ENCODE data around the gene TCN2. TPM values are rescaled to one million over a fixed set of nuclear protein-coding genes. Genes with fewer than 3 reads are reported as not detected.

The TCN2 gene
- 7.7 and 11.3 TPM in 2 replicates for total RNA-seq

GRCh38 chr22:30606455-30607299, at the start of gene TCN2:
TCN2 (plus strand) TSS chr22:30607174; CDS start chr22:30607332, 158 bp downstream.

GRCh38 chr22:30574095-30574981, 32.6 kb upstream of the TCN2 start, which contains the start of gene GAL3ST1:
GAL3ST1 (minus strand) TSS chr22:30574665; CDS start chr22:30557392, 17,273 bp downstream.

GRCh38 chr22:30591588-30592359, 15.2 kb upstream of the TCN2 start, which contains the start of gene PES1:
PES1 (minus strand) TSS chr22:30591910; CDS start chr22:30591833, 77 bp downstream.

GRCh38 chr22:30635273-30636225, 28.6 kb downstream of the TCN2 start, which contains the start of gene SLC35E4:
SLC35E4 (plus strand) TSS chr22:30635781; CDS start chr22:30636451, 670 bp downstream.

GRCh38 chr22:30667494-30668385, 60.8 kb downstream of the TCN2 start, which contains the start of gene DUSP18:
DUSP18 (minus strand) TSS chr22:30667875; CDS start chr22:30664003, 3,872 bp downstream.

Other genes starting within 250 kb of the TCN2 start
- gene RNF215, start 219.8 kb upstream of the TCN2 start, total RNA-seq: 12.9 and 14.5 TPM in 2 replicates
- 17.4 and 25.0 TPM in 2 replicates for gene SEC14L2, start 210.2 kb upstream of the TCN2 start, total RNA-seq
- gene MTFP1, start 181.4 kb upstream of the TCN2 start, total RNA-seq: 6.6 and 10.9 TPM in 2 replicates
- not detected in 2 replicates for gene SEC14L3, start 135.2 kb upstream of the TCN2 start, total RNA-seq
- gene SEC14L4, start 101.5 kb upstream of the TCN2 start, total RNA-seq: 0.78 and 1.1 TPM in 2 replicates
- under 0.01 TPM in 1 of 2 replicates, not detected in the other for gene SEC14L6, start 60.4 kb upstream of the TCN2 start, total RNA-seq
- gene GAL3ST1, start 32.5 kb upstream of the TCN2 start, total RNA-seq: not detected in 2 replicates
- 113 and 115 TPM in 2 replicates for gene PES1, start 15.3 kb upstream of the TCN2 start, total RNA-seq
- 25.0 and 103 TPM in 2 replicates for gene SLC35E4, start 28.6 kb downstream of the TCN2 start, total RNA-seq
- 10.3 and 21.1 TPM in 2 replicates for gene DUSP18, start 60.7 kb downstream of the TCN2 start, total RNA-seq
- gene OSBP2, start 87.7 kb downstream of the TCN2 start, total RNA-seq: 2.9 and 20.1 TPM in 2 replicates